LNCAP (cell line): Measurements from ENCODE around the gene RASGEF1C.
A peak's percentile ranks its signal among the peaks of the same experiment; 100 is the strongest.

Experiments used
- CTCF ChIP-seq: fragments of 450-650 bp; IDR thresholded peaks from 2 replicates; pipeline ENCODE4 v1.5.1; 2017; ENCODE audit warnings: mild to moderate bottlenecking

RASGEF1C gene

GRCh38 chr5:180202939-180203573 lies 6.0 kb downstream of the RASGEF1C start:
- no peak for TF ChIP-seq CTCF

- peak; percentile 56 for TF ChIP-seq CTCF
These were observed 7.7 kb downstream of the RASGEF1C start for GRCh38 chr5:180201051-180201987.

GRCh38 chr5:180199390-180199789 lies 9.6 kb downstream of the RASGEF1C start:
- TF ChIP-seq CTCF, result no peak

- TF ChIP-seq CTCF, result no peak
These were observed 10.8 kb downstream of the RASGEF1C start for GRCh38 chr5:180198208-180198607.

GRCh38 chr5:180197016-180197702 lies 11.9 kb downstream of the RASGEF1C start:
- TF ChIP-seq CTCF, result no peak

GRCh38 chr5:180194410-180195345 lies 14.3 kb downstream of the RASGEF1C start:
- TF ChIP-seq CTCF, result no peak
